EH (cell line): Measurements from ENCODE around the gene COL11A2.

Source experiments
- DNase-seq: peaks from one replicate; pipeline ENCODE4 v3.0.0-alpha.2; 2015; ENCODE audit warnings: low read depth

COL11A2 gene

GRCh38 chr6:33192671-33193602, 670 bp upstream of the COL11A2 start:
- DNase-seq = no peak

GRCh38 chr6:33191383-33192104, 723 bp downstream of the COL11A2 start:
- no peak for DNase-seq

DNA sequence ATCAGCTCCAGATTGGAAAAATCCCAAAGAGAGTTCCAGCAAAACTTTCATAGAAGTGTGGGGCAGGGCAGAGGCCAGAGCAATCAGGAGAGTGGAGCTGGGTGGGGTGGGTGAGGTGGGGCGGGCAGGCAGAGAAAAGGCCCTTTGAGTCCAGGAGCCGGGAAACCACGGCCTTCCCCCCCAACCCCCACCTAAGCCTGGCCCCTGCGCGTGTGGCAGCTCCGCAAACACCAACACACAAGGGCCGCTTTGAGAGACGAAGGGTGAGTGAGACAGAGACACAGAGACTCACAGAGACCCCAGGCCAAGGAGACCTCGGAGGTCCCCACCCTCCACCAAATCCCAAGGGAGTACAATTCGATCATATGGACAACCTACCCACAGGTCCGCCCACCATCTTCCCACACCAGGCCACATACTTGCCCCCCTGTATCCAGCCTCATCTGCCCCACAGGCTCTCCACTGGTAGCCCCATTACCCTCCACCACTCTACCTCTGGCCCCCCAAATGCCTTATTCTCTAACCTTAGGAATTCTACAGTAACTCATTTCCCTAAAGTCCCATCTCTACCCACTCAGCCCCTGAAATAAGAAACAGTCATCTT, 1.7 kb downstream of the COL11A2 start:
- no peak for DNase-seq

- DNase-seq = no peak
Measured at GRCh38 chr6:33189625-33190448, 2.4 kb downstream of the COL11A2 start.

DNA sequence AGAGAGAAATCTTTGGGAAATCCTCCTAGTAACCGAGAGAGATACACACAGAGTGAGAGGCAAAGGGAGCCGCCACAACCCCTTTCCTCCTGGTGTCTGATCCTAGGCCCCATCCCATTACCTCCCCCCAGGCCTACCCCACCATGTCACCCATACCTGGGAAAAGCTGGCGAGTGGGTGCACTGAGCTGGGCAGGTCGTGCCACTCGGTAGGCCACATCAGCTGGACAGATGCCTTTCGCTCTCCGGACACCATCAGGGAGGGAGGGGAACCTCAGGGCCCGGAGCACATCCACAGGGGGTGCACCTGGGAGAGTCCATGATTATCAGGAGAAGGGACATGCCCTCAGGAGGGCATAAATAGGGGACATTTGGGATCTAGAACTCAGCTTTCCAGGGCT, 3.1 kb downstream of the COL11A2 start:
- DNase-seq = no peak

DNA sequence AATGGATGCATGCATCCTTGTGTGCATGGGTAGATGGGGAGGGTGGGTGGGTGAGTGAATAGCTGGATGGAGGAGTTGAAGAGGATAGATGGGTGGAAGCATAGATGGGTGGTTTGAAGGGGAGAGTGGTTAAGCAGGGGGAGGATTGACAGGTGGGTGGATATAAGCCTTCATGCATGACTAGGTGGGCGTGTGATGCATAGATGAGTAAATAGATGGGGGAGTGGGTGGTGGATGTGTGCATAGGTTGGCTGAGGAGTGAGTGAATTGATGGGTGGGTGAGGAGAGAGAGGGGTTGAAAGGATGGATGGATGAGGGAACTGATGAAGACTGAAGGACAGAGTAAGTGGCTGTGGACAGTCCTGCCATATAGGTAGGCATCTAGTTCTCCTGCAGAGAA, 4.5 kb downstream of the COL11A2 start:
- no peak for DNase-seq

GRCh38 chr6:33185654-33186187, 6.5 kb downstream of the COL11A2 start:
- DNase-seq = no peak

DNA sequence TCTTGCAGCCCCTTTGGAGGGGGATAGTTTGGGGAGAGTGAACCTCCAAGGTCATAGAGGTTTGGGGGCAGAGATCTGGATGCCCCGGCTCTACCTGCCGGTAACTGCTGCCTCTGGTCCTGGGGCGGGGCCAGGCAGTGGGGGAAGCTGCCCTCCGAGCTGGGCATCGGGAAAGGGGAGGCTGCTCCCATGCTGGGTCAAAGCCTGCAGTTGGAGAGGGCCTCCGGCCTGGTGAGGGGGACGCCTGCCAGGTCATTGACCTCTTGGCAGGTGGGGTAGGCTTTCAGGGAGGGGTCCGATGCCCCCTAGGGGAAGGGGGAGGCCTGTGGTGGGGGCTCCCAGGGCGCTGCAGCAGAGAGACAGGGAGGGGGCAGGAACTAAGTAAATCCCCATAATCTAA, 7.1 kb downstream of the COL11A2 start:
- no peak for DNase-seq

DNA sequence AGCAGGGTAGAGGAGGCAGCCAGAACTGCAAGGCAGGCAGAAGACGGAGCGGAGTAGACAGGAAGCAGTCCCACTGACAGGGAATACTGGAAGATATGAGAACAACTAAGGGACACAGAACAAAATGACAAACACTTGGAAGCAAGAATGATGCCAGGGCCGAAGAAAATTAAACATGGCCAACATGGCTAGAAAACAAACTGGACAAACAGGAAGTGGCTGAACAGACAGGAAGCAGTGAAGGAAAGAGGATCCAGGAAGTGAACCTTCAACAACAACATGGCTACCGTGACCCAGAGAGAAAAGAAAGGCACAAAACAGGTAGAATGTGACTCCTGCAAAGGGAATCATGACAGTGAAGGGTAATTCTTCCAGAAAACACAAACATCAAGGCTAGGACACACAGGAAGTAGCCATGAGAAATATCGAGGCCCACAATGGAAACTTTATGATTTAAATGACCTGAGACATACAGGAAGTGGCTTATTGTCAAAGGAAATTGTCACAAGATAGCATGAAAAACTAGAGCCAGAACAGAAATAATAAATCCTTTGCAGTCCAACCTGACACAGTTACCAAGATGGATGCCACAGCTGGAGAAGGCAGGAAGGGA, 9.1 kb downstream of the COL11A2 start:
- DNase-seq = no peak

DNA sequence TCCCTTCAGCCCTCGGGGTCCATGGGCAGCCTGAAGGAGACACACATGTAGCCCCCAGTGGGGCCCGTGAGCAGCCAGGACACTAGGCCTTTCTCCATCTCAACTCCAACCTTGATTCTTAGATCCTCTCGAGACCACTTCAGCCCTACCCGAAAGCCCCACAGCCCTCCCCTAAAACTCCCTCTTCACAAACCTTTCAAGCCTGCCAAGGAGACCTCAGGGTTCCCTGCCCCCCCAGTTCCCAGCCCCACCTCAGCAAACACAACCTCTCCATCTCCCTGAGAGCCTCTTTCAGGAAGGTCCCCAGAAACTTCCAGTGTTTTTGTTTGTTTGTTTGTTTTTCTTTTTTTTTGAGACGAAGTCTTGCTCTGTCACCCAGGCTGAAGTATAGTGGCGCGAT, 11.1 kb downstream of the COL11A2 start:
- no peak for DNase-seq

DNA sequence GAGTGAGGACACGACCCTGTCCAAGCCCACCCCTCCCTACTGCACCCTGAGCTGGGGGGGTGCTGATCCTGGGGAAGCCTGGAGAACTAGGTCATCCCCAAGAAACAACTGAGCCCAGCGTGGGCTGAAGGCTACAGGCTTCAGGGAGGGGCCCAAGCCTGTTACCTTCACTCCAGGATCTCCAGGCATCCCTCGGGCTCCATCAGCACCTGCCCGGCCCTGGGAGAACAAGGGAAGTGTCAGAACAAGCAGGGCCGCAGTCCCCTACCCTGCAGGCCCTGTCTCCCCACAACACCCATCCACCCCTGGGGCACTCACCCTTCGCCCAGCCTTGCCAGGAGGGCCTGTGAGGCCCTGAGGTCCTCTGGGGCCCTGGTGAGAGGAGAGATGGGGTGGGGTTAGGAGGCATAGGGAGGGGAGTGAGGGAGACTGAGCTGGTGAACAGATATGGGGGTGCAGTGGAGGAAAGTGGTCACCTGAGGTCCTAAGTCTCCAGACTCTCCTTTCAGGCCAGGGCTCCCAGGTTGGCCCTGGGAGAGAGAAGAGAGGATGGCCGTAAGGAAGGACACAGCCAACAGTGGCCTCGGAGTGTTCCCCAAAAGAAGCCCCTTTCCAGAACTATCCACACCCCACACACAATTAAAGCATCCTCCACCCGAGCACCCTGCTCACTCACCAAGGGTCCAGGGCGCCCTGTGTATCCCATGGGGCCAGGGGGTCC, 13.4 kb downstream of the COL11A2 start:
- DNase-seq = no peak

DNA sequence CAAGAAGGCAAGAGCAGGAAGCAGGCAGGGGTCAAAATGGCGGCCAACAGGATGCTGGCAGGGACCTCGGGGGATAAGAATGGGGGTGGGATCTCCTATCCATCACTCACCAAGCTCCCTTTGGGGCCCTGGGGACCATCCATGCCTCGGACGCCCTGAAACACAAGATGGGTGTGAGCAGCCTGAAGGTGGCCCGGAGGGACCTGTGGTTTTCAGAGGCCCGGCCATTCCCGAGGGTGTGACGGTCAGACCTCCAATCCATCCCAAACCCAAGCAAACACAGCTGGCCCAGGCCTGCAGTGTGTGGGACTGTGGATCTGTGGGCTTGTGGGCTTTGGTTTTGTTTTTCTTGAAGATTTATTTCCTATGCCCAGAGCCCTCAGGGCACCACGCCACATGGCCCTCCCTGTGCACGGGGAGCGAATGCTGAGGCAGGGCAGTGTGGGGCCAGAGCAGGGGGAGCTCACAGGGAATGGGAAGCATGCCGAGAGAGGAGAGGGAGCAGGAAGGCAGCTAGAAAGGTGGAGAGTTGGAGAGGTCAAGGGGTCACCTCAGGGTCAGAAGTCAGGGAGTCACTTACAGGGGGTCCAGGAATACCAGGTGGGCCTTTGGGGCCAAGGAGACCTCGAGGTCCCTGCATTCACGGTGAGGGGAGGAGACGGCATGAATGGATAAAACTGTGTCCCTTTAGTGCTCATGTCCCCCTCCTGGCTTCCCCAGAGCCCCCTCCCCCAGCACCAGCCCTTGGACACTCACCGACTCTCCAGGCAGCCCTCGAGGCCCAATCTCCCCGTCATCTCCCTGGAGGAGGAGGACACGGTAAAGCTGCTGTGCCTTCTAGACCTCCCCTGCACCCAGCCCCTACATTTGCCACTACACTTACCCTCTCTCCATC, 14.5 kb downstream of the COL11A2 start:
- DNase-seq = no peak

DNA sequence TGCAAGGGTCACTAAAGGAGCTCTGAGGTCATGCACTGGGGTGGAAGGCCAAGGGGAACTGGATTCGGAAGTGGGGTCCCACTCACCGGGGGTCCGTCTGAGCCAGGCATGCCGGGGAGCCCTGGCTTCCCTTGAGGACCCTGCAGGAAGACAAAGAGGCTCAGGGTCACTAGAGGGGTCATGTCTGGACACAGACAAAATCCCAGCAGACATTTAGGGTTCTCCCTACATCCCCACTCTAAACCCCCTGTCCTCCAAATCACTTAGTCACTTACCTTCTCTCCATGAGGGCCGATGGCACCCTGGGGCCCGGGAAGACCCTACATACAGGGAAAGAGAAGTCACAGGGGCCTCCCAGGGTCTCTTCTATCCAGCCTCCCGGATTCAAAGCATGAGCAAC, 15.4 kb downstream of the COL11A2 start:
- DNase-seq = no peak

GRCh38 chr6:33175436-33176069, 16.7 kb downstream of the COL11A2 start:
- DNase-seq = no peak

DNA sequence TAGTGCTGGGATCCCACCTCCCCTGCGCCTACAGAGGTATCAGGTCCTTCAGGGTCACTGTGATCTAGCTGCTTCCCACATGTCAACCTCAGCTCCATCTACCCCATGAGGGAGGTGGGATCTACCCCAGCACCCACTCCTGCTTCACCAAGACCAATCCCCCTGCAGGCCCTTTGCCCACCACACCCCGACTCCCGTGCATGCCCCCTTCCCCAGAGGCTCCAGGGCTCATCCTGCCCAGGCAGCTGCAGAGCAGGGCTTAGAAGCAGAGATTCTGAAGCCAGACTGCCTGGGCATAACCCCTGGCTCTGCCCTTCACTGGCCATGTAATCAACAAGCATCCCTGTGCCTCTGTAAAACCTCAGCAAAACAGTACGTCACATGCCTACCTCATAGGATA, 17.5 kb downstream of the COL11A2 start:
- no peak for DNase-seq

- DNase-seq = no peak
Measured at GRCh38 chr6:33173535-33174180, 18.6 kb downstream of the COL11A2 start.

DNA sequence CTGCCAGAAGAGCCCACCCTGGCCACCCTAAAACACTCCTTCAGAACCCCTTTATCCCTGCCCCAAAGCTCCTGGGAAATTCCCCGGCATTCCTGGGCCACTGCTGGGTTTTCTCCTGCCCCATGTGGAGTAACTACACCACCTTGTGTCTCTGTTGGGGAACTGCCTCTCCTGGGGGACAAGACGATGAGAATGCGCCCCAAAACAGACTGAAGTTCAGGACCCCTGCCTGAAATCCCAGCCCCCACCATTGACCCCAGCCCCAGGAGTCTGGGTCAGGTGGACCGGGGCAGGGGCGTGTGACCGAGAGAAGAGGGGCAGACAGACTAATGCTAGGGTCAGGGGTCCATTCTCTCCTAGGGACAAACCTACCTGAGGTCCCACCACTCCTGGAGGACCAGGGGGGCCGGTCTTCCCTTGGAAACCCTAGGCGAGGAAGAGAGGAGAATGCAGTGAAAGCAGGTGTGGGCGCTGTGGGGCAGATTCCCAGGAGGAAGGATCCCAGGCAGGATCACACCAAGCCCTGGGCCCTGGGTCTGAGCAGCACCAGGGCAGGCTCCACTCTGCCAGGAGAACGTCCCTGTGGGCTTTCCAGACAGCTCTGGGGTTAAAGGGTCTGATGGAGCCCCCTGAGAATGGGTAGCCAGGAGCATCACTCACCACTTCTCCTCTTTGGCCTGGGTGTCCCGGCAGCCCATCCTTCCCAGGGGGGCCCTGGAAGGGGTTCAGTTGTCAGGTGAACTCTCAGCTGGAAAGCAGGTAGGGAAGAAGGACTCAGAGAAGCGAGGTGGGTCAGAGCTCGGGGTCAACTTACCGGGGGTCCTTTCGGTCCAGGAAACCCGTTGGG, 19.4 kb downstream of the COL11A2 start:
- DNase-seq = peak; percentile 56
